Measurements from ENCODE around the gene ARHGAP18.

DNA sequence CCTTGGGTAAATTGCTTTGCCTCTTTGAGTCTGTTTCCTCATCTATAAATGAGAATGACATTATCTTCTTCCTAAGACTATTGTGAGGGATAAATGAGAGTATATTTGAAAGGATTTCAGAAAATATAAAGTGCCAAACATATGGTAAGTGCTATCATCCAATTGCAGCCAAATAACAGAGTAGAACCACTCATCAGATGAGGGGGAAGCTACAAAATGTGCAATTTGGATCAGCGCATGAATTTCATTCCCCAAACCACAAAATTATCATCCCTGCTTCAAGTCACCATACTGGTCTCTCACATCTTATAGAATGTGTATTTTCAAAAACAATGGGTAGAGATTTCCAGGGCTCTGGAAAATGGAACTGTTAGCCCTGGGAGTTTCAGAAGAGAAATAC lies 158.5 kb downstream of the ARHGAP18 start:
- TF ChIP-seq, protein P1, sequence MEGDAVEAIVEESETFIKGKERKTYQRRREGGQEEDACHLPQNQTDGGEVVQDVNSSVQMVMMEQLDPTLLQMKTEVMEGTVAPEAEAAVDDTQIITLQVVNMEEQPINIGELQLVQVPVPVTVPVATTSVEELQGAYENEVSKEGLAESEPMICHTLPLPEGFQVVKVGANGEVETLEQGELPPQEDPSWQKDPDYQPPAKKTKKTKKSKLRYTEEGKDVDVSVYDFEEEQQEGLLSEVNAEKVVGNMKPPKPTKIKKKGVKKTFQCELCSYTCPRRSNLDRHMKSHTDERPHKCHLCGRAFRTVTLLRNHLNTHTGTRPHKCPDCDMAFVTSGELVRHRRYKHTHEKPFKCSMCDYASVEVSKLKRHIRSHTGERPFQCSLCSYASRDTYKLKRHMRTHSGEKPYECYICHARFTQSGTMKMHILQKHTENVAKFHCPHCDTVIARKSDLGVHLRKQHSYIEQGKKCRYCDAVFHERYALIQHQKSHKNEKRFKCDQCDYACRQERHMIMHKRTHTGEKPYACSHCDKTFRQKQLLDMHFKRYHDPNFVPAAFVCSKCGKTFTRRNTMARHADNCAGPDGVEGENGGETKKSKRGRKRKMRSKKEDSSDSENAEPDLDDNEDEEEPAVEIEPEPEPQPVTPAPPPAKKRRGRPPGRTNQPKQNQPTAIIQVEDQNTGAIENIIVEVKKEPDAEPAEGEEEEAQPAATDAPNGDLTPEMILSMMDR (IDR thresholded peaks at IDR 0.05) = no peak
- TF ChIP-seq POLR2A (IDR thresholded peaks at IDR 0.05) = no peak

All from lower leg skin (tissue), 3 donors.